Raji (cell line): ENCODE data around the gene KRTAP20-3.

Experiments
- POLR2A ChIP-seq: IDR thresholded peaks from 2 replicates; pipeline ENCODE4 v1.6.1; 2011; ENCODE audit warnings: low read depth, low read length, control low read depth; ENCODE audit not compliant: insufficient read depth

Gene KRTAP20-3

GRCh38 chr21:30668776-30669175 is 26.1 kb downstream of the KRTAP20-3 start:
- no peak for TF ChIP-seq POLR2A

GRCh38 chr21:30672985-30673650 is 30.5 kb downstream of the KRTAP20-3 start:
- TF ChIP-seq POLR2A = no peak

- TF ChIP-seq POLR2A = no peak
These were observed 31.6 kb downstream of the KRTAP20-3 start for GRCh38 chr21:30674312-30674711.

DNA sequence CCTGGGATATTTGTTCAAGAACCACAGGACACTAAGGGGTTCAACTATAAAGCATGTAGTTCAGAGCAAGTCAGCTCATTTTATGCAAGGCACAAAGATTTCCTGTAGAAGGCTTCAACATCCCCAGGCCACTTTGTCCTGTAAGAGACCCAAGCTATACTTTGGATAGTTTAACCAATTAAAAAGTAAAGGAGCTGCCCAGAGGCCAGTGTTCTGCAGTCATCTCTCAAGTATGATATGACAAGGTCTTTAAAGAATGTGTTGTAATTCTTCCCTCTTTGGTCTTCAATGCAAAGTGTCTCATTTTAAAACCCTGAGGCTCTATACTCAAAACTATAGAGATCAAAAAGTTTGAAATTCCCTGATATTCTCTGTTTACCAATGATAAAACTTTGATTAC is 34.1 kb downstream of the KRTAP20-3 start:
- no peak for TF ChIP-seq POLR2A

DNA sequence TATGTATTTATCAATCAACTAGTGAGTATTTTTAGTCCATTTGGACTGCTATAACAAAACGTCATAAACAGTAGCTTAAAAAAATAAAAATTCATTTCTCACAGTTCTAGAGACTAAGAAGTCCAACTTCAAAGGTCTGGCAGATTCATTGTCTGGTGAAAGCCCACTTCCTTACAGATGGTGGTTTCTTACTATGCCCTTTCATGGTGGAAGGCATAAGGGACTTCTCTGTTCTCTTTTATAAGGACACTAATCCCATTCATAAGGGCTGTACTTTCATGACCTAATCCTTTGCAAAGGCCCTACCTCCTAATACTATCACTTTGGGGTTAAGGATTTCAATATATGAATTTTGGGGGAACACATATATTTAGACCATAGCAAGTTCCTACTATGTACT is 37.9 kb downstream of the KRTAP20-3 start:
- no peak for TF ChIP-seq POLR2A

- no peak for TF ChIP-seq POLR2A
These were observed 41.8 kb downstream of the KRTAP20-3 start for GRCh38 chr21:30684506-30684905.

- TF ChIP-seq POLR2A = no peak
These were observed 47.2 kb downstream of the KRTAP20-3 start for GRCh38 chr21:30689822-30690221.
